B cell (primary cell): Measurements from ENCODE around the gene TPCN1.

Experiments
- EZH2 ChIP-seq: IDR thresholded peaks from 2 replicates; pipeline ENCODE4 v1.6.1; 2012; ENCODE audit warnings: borderline replicate concordance, low read depth, mild to moderate bottlenecking, moderate library complexity, low read length; ENCODE audit not compliant: insufficient read depth, poor library complexity, severe bottlenecking
- TF ChIP-seq, protein P1 (sequence below): fragments of 200-600 bp; IDR thresholded peaks from one replicate; pipeline ENCODE4 v1.8.0; 2022; ENCODE audit warnings: antibody characterized with exemption, mild to moderate bottlenecking

DNA sequence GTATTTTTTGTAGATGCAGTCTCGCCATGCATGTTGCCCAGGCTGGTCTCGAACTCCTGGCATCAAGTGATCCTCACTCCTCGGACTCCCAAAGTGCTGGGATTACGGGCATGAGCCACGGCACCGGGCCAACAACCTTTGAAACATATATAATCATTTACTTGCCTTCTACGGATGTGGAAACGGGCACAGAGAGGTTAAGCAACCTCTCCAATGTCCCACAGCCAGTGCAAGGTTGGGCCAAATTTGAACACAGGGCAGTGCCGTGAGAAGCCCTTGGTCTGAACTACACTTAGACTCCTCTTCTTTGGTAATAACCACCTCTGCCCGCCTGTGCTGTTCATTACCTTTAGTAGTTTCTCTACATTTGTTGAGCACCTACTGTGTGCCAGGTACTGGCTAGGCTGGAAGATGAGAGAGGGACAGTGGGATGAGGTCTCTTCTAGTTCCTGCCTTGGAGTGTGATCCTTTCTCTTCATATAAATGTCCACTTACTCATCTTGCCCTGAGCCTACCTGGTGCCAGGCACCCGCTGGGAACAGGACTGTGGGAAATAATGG, 38.2 kb upstream of the TPCN1 start:
- TF ChIP-seq, protein P1, sequence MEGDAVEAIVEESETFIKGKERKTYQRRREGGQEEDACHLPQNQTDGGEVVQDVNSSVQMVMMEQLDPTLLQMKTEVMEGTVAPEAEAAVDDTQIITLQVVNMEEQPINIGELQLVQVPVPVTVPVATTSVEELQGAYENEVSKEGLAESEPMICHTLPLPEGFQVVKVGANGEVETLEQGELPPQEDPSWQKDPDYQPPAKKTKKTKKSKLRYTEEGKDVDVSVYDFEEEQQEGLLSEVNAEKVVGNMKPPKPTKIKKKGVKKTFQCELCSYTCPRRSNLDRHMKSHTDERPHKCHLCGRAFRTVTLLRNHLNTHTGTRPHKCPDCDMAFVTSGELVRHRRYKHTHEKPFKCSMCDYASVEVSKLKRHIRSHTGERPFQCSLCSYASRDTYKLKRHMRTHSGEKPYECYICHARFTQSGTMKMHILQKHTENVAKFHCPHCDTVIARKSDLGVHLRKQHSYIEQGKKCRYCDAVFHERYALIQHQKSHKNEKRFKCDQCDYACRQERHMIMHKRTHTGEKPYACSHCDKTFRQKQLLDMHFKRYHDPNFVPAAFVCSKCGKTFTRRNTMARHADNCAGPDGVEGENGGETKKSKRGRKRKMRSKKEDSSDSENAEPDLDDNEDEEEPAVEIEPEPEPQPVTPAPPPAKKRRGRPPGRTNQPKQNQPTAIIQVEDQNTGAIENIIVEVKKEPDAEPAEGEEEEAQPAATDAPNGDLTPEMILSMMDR, result no peak
- no peak for TF ChIP-seq EZH2
